Measurements from ENCODE around the gene RBMX.

- TF ChIP-seq POLR2A (IDR thresholded peaks at IDR 0.05): no peak
- TF ChIP-seq CTCF (IDR thresholded peaks at IDR 0.05): no peak
These were observed 498 bp downstream of the RBMX start for GRCh38 chrX:136880003-136880451.

All from breast epithelium (tissue), 3 donors.